ENCODE measurements around the gene CAGE1.

Gene CAGE1

GRCh38 chr6:7328243-7328642 is 61.3 kb downstream of the CAGE1 start:
- no peak overlapping the region for H3K14ac ChIP-seq (ENCODE audit: low read length)
- no peak overlapping the region for H4K91ac ChIP-seq (ENCODE audit: low read depth, low read length, poor library complexity)
- no peak overlapping the region for H3K18ac ChIP-seq (ENCODE audit: low read length)
- peaks cover 0 to 6% (median 0%) of the 10 kb centered on the region in 3 experiments for H3K27me3 ChIP-seq (ENCODE audit: control insufficient read depth in 3 of 3, insufficient read depth in 3 of 3, low read depth in 1 of 3, low read length in 3 of 3)
- no peak overlapping the region for H2AFZ ChIP-seq (ENCODE audit: low read length)
- no peak overlapping the region for H3K4ac ChIP-seq (ENCODE audit: low read length)
- H3K27ac ChIP-seq (replicated peaks; ENCODE audit: low read length), result no peak overlapping the region
- WGBS, 2 donors (ENCODE audit: extremely low coverage in 2 of 2, insufficient read length in 2 of 2, insufficient replicate concordance in 1 of 2), result no CpG with 5 or more reads among the region's 2 CpGs
- no peak for DNase-seq (ENCODE audit: low spot score)
- no peak overlapping the region for H2BK120ac ChIP-seq (ENCODE audit: low read depth, low read length)
- H3K36me3 ChIP-seq (replicated peaks in 1 of 2; ENCODE audit: control insufficient read depth in 2 of 2, insufficient read depth in 2 of 2, low read length in 2 of 2), result no peaks in the 10 kb centered on the region
- H3K4me1 ChIP-seq (ENCODE audit: control insufficient read depth in 2 of 2, insufficient read depth in 1 of 2, low read depth in 1 of 2, low read length in 2 of 2), result peaks cover 0 to 2% of the 10 kb centered on the region in 2 donors
- no peak overlapping the region for H2BK5ac ChIP-seq (ENCODE audit: low read length)
- H3K4me2 ChIP-seq (ENCODE audit: insufficient read depth, low read length, poor library complexity, severe bottlenecking), result no peak overlapping the region
- no peak overlapping the region for H2BK15ac ChIP-seq (ENCODE audit: low read length)
- H2BK12ac ChIP-seq (ENCODE audit: low read length), result no peak overlapping the region
- H2AK5ac ChIP-seq (ENCODE audit: low read depth, low read length), result no peak overlapping the region
- no peak overlapping the region for H3K23ac ChIP-seq (ENCODE audit: low read depth, low read length, poor library complexity)
- H4K8ac ChIP-seq (ENCODE audit: low read depth, low read length), result no peak overlapping the region
- H3K4me3 ChIP-seq (ENCODE audit: low read length in 2 of 2), result no peak overlapping the region
- H3K79me1 ChIP-seq (ENCODE audit: low read depth, low read length), result no peaks in the 10 kb centered on the region
- H3K9ac ChIP-seq (ENCODE audit: low read depth, low read length, poor library complexity), result no peak overlapping the region
- no peaks in the 10 kb centered on the region for H3K9me3 ChIP-seq (replicated peaks in 1 of 2; ENCODE audit: control insufficient read depth in 2 of 2, insufficient read depth in 1 of 2, low read depth in 1 of 2, low read length in 2 of 2)

- Histone ChIP-seq H2AK5ac (ENCODE audit: low read depth, low read length) (no peak overlapping the region), H4K91ac (ENCODE audit: low read depth, low read length, poor library complexity) (no peak overlapping the region), H3K27me3 (ENCODE audit: control insufficient read depth in 3 of 3, insufficient read depth in 3 of 3, low read depth in 1 of 3, low read length in 3 of 3) (no peaks in the 10 kb centered on the region), H3K23ac (ENCODE audit: low read depth, low read length, poor library complexity) (no peak overlapping the region), H3K18ac (ENCODE audit: low read length) (no peak overlapping the region), H3K36me3 (replicated peaks in 1 of 2; ENCODE audit: control insufficient read depth in 2 of 2, insufficient read depth in 2 of 2, low read length in 2 of 2) (no peaks in the 10 kb centered on the region), H3K9ac (ENCODE audit: low read depth, low read length, poor library complexity) (no peak overlapping the region), H2BK120ac (ENCODE audit: low read depth, low read length) (no peak overlapping the region), H2AFZ (ENCODE audit: low read length) (no peak overlapping the region), H3K9me3 (replicated peaks in 1 of 2; ENCODE audit: control insufficient read depth in 2 of 2, insufficient read depth in 1 of 2, low read depth in 1 of 2, low read length in 2 of 2) (no peaks in the 10 kb centered on the region), H2BK15ac (ENCODE audit: low read length) (no peak overlapping the region), H2BK5ac (ENCODE audit: low read length) (no peak overlapping the region), H3K27ac (replicated peaks; ENCODE audit: low read length) (no peak overlapping the region), H4K8ac (ENCODE audit: low read depth, low read length) (no peak overlapping the region), H3K4ac (ENCODE audit: low read length) (no peak overlapping the region), H2BK12ac (ENCODE audit: low read length) (no peak overlapping the region), H3K79me1 (ENCODE audit: low read depth, low read length) (no peaks in the 10 kb centered on the region), H3K14ac (ENCODE audit: low read length) (no peak overlapping the region), H3K4me2 (ENCODE audit: insufficient read depth, low read length, poor library complexity, severe bottlenecking) (no peak overlapping the region), H3K4me3 (ENCODE audit: low read length in 2 of 2) (no peak overlapping the region), H3K4me1 (ENCODE audit: control insufficient read depth in 2 of 2, insufficient read depth in 1 of 2, low read depth in 1 of 2, low read length in 2 of 2) (no peaks in the 10 kb centered on the region)
- WGBS, 2 donors (ENCODE audit: extremely low coverage in 2 of 2, insufficient read length in 2 of 2, insufficient replicate concordance in 1 of 2), result no CpG with 5 or more reads among the region's 3 CpGs
- no peak for DNase-seq (ENCODE audit: low spot score)
These were observed 63.8 kb downstream of the CAGE1 start for GRCh38 chr6:7325750-7326149.

GRCh38 chr6:7324520-7324919 is 65.0 kb downstream of the CAGE1 start:
- H3K79me1 ChIP-seq (ENCODE audit: low read depth, low read length), result no peaks in the 10 kb centered on the region
- H3K4me1 ChIP-seq (ENCODE audit: control insufficient read depth in 2 of 2, insufficient read depth in 1 of 2, low read depth in 1 of 2, low read length in 2 of 2), result no peaks in the 10 kb centered on the region
- no peak overlapping the region for H4K91ac ChIP-seq (ENCODE audit: low read depth, low read length, poor library complexity)
- no peak overlapping the region for H3K4me2 ChIP-seq (ENCODE audit: insufficient read depth, low read length, poor library complexity, severe bottlenecking)
- H3K36me3 ChIP-seq (replicated peaks in 1 of 2; ENCODE audit: control insufficient read depth in 2 of 2, insufficient read depth in 2 of 2, low read length in 2 of 2), result no peaks in the 10 kb centered on the region
- no peak overlapping the region for H2BK120ac ChIP-seq (ENCODE audit: low read depth, low read length)
- no peak overlapping the region for H3K27ac ChIP-seq (replicated peaks; ENCODE audit: low read length)
- no peak for DNase-seq (ENCODE audit: low spot score)
- H2AFZ ChIP-seq (ENCODE audit: low read length), result no peak overlapping the region
- H3K4ac ChIP-seq (ENCODE audit: low read length), result no peak overlapping the region
- no peaks in the 10 kb centered on the region for H3K27me3 ChIP-seq (ENCODE audit: control insufficient read depth in 3 of 3, insufficient read depth in 3 of 3, low read depth in 1 of 3, low read length in 3 of 3)
- H3K4me3 ChIP-seq (ENCODE audit: low read length in 2 of 2), result no peak overlapping the region
- H3K9ac ChIP-seq (ENCODE audit: low read depth, low read length, poor library complexity), result no peak overlapping the region
- no CpG with 5 or more reads among the region's 7 CpGs for WGBS, 2 donors (ENCODE audit: extremely low coverage in 2 of 2, insufficient read length in 2 of 2, insufficient replicate concordance in 1 of 2)
- H2BK15ac ChIP-seq (ENCODE audit: low read length), result no peak overlapping the region
- no peak overlapping the region for H2BK12ac ChIP-seq (ENCODE audit: low read length)
- no peak overlapping the region for H2BK5ac ChIP-seq (ENCODE audit: low read length)
- no peak overlapping the region for H4K8ac ChIP-seq (ENCODE audit: low read depth, low read length)
- H3K18ac ChIP-seq (ENCODE audit: low read length), result no peak overlapping the region
- H3K14ac ChIP-seq (ENCODE audit: low read length), result no peak overlapping the region
- H3K23ac ChIP-seq (ENCODE audit: low read depth, low read length, poor library complexity), result no peak overlapping the region
- H3K9me3 ChIP-seq (replicated peaks in 1 of 2; ENCODE audit: control insufficient read depth in 2 of 2, insufficient read depth in 1 of 2, low read depth in 1 of 2, low read length in 2 of 2), result no peaks in the 10 kb centered on the region
- no peak overlapping the region for H2AK5ac ChIP-seq (ENCODE audit: low read depth, low read length)

GRCh38 chr6:7323074-7323473 is 66.5 kb downstream of the CAGE1 start:
- H3K27ac ChIP-seq (replicated peaks; ENCODE audit: low read length), result no peak overlapping the region
- no peak overlapping the region for H3K14ac ChIP-seq (ENCODE audit: low read length)
- H3K18ac ChIP-seq (ENCODE audit: low read length), result no peak overlapping the region
- no peak overlapping the region for H2BK5ac ChIP-seq (ENCODE audit: low read length)
- no peak overlapping the region for H3K23ac ChIP-seq (ENCODE audit: low read depth, low read length, poor library complexity)
- no peaks in the 10 kb centered on the region for H3K79me1 ChIP-seq (ENCODE audit: low read depth, low read length)
- DNase-seq (ENCODE audit: low spot score), result no peak
- no peaks in the 10 kb centered on the region for H3K36me3 ChIP-seq (replicated peaks in 1 of 2; ENCODE audit: control insufficient read depth in 2 of 2, insufficient read depth in 2 of 2, low read length in 2 of 2)
- no peak overlapping the region for H3K4ac ChIP-seq (ENCODE audit: low read length)
- no peak overlapping the region for H4K8ac ChIP-seq (ENCODE audit: low read depth, low read length)
- H3K9ac ChIP-seq (ENCODE audit: low read depth, low read length, poor library complexity), result no peak overlapping the region
- no peak overlapping the region for H4K91ac ChIP-seq (ENCODE audit: low read depth, low read length, poor library complexity)
- no peak overlapping the region for H2AFZ ChIP-seq (ENCODE audit: low read length)
- no peak overlapping the region for H2AK5ac ChIP-seq (ENCODE audit: low read depth, low read length)
- no peaks in the 10 kb centered on the region for H3K4me1 ChIP-seq (ENCODE audit: control insufficient read depth in 2 of 2, insufficient read depth in 1 of 2, low read depth in 1 of 2, low read length in 2 of 2)
- no peak overlapping the region for H2BK120ac ChIP-seq (ENCODE audit: low read depth, low read length)
- no peak overlapping the region for H2BK15ac ChIP-seq (ENCODE audit: low read length)
- no peaks in the 10 kb centered on the region for H3K27me3 ChIP-seq (ENCODE audit: control insufficient read depth in 3 of 3, insufficient read depth in 3 of 3, low read depth in 1 of 3, low read length in 3 of 3)
- H3K9me3 ChIP-seq (replicated peaks in 1 of 2; ENCODE audit: control insufficient read depth in 2 of 2, insufficient read depth in 1 of 2, low read depth in 1 of 2, low read length in 2 of 2), result no peaks in the 10 kb centered on the region
- no peak overlapping the region for H3K4me3 ChIP-seq (ENCODE audit: low read length in 2 of 2)
- no peak overlapping the region for H2BK12ac ChIP-seq (ENCODE audit: low read length)
- H3K4me2 ChIP-seq (ENCODE audit: insufficient read depth, low read length, poor library complexity, severe bottlenecking), result no peak overlapping the region

Data from neuronal stem cell (in vitro differentiated cells).